HG02571 (cell line): ENCODE measurements around the gene KIF5A.
"Not testable (repeated sequence)": the region's sequence is repeated elsewhere in the genome, so short reads cannot be mapped to it uniquely, and the experiment has no call there.

Source experiments
- ATAC-seq: cut with Tn5 transposase; IDR thresholded peaks from one replicate; pipeline ENCODE4 v1.9.1; 2021; ENCODE audit warnings: mild to moderate bottlenecking, moderate library complexity; ENCODE audit not compliant: unreplicated experiment

The KIF5A gene

GRCh38 chr12:57617942-57618341 lies 68.1 kb downstream of the KIF5A start:
- ATAC-seq: no peak

GRCh38 chr12:57618431-57618830 lies 68.6 kb downstream of the KIF5A start:
- ATAC-seq: not testable (repeated sequence)

DNA sequence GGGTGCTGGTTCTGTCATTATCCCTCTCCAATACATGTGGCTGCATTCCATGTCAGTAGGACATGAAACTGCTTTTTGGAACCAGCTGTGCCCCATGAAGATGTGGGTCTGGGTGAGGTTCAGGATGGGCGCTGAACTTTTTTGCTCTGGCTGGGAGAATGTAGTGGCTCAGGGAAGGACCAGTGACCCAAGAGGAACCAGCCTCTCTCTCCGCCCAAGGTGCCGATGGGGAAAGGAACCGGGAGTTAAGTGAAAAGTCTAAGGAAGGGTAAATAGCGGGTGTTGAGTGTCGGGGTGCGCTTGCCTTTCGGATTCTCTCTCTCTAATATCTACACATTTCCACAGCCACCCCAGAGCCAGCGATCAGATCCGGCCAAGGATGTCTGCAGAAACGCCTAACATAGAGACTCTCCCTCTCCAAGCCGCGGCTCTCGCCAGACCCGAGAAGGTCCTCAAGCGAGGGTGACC lies 69.2 kb downstream of the KIF5A start:
- no peak for ATAC-seq

- ATAC-seq: no peak
These were observed 69.8 kb downstream of the KIF5A start for GRCh38 chr12:57619434-57620244.

DNA sequence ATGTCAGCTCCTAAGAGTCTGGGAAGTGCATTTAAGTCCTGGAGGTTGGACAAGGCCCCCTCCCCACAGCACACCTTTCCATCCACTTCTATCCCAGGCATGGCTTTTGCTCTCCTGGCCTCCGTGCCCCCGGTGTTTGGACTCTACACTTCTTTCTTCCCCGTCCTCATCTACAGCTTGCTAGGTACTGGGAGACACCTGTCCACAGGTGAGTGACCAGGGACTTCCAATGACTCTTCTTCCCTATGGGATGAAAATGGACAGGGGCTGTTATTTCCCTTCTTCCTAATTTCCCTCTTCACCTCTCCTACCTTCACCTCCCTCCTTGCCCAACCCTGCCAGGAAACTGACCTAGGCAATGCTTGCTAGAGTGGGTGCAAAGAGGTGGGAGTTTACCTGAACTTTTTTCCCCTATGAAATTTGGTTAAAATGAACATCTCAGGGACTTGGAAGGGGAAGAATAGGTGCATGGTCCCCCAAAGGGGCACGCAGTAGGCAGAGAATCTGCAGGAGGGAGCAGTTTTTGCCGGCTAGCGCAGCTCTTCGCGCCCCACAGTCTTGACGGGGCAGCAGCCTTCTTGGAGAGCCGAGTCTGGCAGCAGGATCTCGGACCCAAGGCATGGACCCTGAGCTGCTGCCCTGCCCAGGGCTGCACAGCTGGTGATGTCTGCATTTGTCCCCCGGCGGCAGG lies 70.5 kb downstream of the KIF5A start:
- ATAC-seq: no peak

- no peak for ATAC-seq
These were observed 71.2 kb downstream of the KIF5A start for GRCh38 chr12:57620936-57621496.

DNA sequence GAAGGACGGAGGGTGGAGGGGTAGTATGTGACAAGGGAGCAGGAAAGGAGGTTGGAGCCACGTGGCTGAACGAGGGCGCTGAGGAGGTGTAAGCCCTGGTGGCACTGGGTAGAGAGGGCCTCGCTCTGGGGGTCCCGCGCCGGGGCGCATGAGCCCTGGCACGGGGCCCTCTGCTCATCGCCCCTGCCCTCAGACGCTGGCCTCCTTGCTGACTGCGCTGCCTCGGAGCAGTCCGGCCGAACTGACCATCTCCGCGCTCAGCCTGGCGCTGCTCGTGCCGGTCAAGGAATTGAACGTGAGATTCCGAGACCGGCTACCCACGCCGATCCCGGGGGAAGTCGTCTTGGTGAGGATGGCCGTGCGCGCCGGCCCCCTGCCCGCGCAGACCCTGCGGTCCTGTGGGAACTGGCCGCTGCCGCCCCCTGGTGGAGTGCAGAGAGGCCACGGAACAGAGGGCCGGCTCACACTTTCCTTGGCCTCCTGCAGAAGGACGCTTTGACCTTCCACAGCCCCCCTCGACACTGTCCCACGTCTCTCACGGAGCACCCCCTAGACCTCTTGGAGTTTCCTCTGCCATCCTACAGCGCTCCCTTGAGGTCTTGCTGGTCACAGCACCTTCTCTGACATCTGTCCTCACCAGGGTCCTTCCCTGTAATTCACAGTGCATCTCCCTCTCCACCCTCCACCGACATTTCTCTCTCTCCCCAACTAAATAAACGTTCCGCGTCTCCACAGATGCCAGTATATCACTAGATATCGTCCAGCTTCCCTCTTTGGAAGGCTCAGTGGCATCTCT lies 71.9 kb downstream of the KIF5A start:
- ATAC-seq: no peak

- ATAC-seq: no peak
These were observed 72.7 kb downstream of the KIF5A start for GRCh38 chr12:57622293-57623245.

DNA sequence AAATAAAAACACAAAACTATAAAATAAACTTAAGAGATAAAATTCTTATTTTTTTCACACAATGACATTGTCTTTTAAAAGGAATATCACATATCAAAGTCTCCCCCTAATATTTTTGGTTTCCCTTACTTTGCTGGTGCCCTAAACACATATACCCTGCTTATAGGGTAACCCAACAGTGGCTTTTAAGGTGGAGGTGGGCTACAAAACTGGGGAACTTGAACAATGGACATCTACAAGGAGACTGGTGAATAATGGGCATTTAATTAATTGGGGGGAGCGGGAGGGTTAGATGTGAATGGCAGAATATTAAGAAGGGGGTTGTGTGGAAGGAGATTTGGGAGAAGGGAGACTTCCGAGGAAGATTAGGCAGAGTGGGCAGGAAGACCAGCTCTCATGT lies 73.5 kb downstream of the KIF5A start:
- no peak for ATAC-seq

DNA sequence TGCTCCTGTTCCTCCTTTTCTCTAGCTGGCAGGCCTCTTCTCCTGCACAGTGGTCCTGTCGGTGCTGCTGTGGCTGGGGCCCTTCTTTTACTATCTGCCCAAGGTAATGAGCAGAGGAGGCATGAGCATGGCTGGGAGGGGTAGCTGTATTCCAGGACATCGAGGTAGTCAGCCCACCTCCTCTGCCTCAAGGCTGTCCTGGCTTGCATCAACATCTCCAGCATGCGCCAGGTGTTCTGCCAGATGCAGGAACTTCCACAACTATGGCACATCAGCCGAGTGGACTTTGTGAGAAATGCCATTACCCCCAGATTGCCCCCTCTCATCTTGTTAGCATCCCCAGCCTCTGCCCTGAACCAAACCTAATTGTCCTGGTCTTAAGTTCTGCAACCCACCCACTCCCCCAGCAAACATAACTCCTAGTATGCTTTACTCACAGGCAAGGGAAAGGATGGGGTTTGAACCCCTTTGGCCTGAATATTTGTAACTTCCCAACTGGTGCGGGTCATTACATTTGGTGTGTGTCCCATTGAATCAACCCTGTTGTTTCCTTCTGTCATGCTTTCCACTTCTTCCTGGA lies 74.1 kb downstream of the KIF5A start:
- no peak for ATAC-seq

DNA sequence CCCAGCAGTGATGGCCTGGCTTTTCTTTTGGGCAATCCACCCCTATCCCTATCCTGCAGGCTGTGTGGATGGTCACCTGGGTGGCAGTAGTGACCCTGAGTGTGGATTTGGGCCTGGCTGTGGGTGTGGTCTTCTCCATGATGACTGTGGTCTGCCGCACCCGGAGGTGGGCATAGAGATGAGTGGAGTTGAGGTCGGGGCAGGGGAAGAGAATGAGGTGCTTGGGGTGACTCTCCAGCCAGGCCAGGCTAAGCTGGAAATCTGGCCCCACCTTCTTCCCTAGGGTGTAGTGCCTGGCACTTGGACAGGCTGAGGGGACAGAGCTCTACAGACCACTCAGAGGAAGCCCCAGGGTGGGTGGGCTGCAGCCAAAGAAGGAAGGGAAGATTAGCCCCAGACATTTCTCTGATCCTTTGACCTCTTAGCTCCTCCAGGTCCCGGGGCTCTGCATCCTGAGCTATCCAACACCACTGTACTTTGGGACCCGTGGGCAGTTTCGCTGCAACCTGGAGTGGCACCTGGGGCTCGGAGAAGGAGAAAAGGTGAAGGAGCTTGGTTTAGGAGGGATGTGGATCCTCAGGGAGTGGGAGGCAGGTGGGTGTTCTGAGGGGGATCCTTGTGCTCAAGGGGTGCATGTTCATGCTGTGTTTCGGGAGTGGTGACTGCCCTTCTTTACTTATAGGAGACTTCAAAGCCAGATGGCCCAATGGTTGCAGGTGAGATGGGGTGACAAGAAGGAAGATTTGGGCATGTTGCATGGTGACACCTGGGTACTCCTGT lies 74.8 kb downstream of the KIF5A start:
- no peak for ATAC-seq

- no peak for ATAC-seq
These were observed 75.6 kb downstream of the KIF5A start for GRCh38 chr12:57625261-57626032.

DNA sequence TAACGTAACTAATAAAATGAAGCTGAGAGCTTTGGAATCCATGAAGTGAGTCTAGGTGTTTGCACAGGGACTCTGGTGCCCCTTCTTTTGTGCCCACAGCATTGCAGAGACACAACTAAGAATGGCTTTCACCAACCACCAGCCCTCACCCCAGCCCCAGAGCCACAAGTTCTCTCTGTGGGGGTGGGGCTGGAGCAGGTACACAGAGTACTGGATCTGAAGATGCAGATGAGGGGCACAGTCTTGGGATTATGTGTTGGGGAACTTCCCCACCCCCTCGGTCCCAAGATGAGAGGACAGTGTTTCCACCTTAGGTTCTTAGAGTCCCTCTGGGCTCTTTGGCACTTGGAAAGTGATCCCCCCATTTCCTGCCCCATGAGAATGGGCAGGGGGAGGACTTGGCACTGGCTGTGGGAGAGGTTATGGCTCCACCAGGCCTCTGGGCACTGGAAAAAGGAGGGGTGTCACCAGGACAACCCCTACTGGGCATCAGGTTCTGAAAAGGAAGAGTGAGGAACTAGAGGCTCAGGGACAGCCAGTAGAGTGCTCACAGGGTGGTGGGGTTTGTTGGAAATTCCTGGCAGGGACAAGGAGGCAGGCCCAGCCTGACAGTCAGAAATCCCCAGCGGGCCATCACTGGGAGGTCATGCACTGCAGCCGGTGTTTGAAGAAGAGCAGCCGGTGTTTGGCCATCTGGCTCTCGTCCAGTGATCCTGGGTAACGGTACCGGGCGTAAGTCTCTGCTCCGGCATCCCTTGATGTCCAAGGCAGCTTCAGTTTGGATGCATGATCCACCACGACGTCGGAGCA lies 76.5 kb downstream of the KIF5A start:
- no peak for ATAC-seq

GRCh38 chr12:57626921-57627445 lies 77.1 kb downstream of the KIF5A start:
- no peak for ATAC-seq

GRCh38 chr12:57627501-57628279 lies 77.8 kb downstream of the KIF5A start:
- ATAC-seq: no peak
